Body of pancreas (tissue), 4 donors: ENCODE measurements around the gene LNPEP. TPM values are rescaled to one million over a fixed set of nuclear protein-coding genes. Genes with fewer than 3 reads are reported as not detected.

ENCODE experiments used
- ATAC-seq: fragments of 150-250 bp; one replicate; pipeline ENCODE4 v1.9.1; 2016
- DNase-seq, 4 donors: peaks; one replicate each; pipeline ENCODE4 v3.0.0-alpha.2; 2019
- H3K27ac ChIP-seq, 4 donors: fragments of 200-600 bp; sonication (generic); 1 replicate in 3 of 4; 2 replicates in 1 of 4; pipeline versions ENCODE4 v1.5.1 to v1.6.1; 2016 to 2019; ENCODE audit warnings: mild to moderate bottlenecking in 1 of 4, mixed read lengths in 1 of 4, moderate library complexity in 1 of 4
- H3K27me3 ChIP-seq, 2 donors: fragments of 200-600 bp; sonication (generic); one replicate each; pipeline ENCODE4 v1.6.0; 2016; ENCODE audit warnings: mild to moderate bottlenecking in 1 of 2
- H3K36me3 ChIP-seq, 2 donors: fragments of 200-600 bp; sonication (generic); replicated peaks in 1 of 2; 2 replicates each; pipeline ENCODE4 v1.5.1; 2016; ENCODE audit warnings: low read depth in 2 of 2; ENCODE audit not compliant: insufficient read depth in 1 of 2
- H3K4me1 ChIP-seq: fragments of 200-600 bp; sonication (generic); one replicate; pipeline ENCODE4 v1.6.0; 2016
- H3K4me3 ChIP-seq, 2 donors: fragments of 200-600 bp; sonication (generic); 1 replicate in 1 of 2; 2 replicates in 1 of 2; pipeline ENCODE4 v1.5.1; 2016 to 2019
- H3K9me3 ChIP-seq, 3 donors: fragments of 200-600 bp; sonication (generic); 1 replicate in 2 of 3; 2 replicates in 1 of 3; pipeline ENCODE4 v1.5.1; 2016
- POLR2A ChIP-seq, 3 donors: fragments of 450-650 bp; IDR thresholded peaks; one replicate each; pipeline ENCODE4 v1.6.1; 2016; ENCODE audit warnings: antibody characterized with exemption in 3 of 3, mild to moderate bottlenecking in 2 of 3
- WGBS, 2 donors: methylation state at CpG; one replicate each; pipeline ENCODE4 v1.1.5; 2017; 5-methylcytosine and 5-hydroxymethylcytosine counted together
- intact Hi-C: fragments of 100-400 bp; cut with DNase I; formaldehyde crosslinking; loops from one replicate; pipeline ENCODE4 v1.15.1; 2023
- total RNA-seq, 2 donors: library from RNA; depleted of rRNA; stranded (reverse); fragments of >200 nt; gene quantifications; one replicate each; pipeline ENCODE4 v1.1.0, GENCODE V29; 2016
- TF ChIP-seq, protein P1 (sequence below), 7 experiments: fragments of 450-650 bp in 4 of 7; fragments of 200-600 bp in 3 of 7; sonication (generic) in 3 of 7; IDR thresholded peaks; one replicate each; pipeline ENCODE4 v1.5.1; 2016 to 2019; ENCODE audit warnings: antibody characterized with exemption in 7 of 7

Gene LNPEP
- total RNA-seq, 2 donors from 2014 or later: 16.8 to 22.1 TPM

DNA sequence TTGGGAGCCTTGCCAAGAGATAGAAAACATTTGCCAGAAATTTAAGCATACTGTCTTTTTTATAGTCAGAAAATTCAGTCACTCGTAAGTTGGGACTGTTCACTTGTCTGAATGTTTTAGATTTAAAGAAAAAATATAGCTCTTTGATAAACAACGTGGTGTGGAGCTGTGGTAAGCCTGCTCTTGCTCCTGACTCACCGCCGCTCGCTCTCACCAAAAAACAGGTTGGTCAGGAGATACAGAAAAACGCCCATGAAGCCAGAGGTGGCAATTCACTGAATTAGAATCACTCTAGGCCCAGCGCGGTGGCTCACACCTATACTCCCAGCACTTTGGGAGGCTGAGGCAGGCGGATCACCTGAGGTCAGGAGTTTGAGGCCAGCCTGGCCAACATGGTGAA, 6.2 kb downstream of the LNPEP start:
- Histone ChIP-seq H3K4me3 (no peak overlapping the region), H3K9me3 (no peaks in the 10 kb centered on the region), H3K4me1 (peaks cover 28% of the 10 kb centered on the region), H3K27me3 (no peaks in the 10 kb centered on the region), H3K36me3 (no peaks in the 10 kb centered on the region), H3K27ac (no peak overlapping the region)
- WGBS, 2 donors: 95% methylated on average over 9 of the region's 9 CpGs
- intact Hi-C loops: no loop called here
- ATAC-seq (no peak), DNase-seq (no peak)
- TF ChIP-seq POLR2A (IDR thresholded peaks at IDR 0.05): no peak
- TF ChIP-seq, protein P1, sequence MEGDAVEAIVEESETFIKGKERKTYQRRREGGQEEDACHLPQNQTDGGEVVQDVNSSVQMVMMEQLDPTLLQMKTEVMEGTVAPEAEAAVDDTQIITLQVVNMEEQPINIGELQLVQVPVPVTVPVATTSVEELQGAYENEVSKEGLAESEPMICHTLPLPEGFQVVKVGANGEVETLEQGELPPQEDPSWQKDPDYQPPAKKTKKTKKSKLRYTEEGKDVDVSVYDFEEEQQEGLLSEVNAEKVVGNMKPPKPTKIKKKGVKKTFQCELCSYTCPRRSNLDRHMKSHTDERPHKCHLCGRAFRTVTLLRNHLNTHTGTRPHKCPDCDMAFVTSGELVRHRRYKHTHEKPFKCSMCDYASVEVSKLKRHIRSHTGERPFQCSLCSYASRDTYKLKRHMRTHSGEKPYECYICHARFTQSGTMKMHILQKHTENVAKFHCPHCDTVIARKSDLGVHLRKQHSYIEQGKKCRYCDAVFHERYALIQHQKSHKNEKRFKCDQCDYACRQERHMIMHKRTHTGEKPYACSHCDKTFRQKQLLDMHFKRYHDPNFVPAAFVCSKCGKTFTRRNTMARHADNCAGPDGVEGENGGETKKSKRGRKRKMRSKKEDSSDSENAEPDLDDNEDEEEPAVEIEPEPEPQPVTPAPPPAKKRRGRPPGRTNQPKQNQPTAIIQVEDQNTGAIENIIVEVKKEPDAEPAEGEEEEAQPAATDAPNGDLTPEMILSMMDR (IDR thresholded peaks at IDR 0.05): no peak

DNA sequence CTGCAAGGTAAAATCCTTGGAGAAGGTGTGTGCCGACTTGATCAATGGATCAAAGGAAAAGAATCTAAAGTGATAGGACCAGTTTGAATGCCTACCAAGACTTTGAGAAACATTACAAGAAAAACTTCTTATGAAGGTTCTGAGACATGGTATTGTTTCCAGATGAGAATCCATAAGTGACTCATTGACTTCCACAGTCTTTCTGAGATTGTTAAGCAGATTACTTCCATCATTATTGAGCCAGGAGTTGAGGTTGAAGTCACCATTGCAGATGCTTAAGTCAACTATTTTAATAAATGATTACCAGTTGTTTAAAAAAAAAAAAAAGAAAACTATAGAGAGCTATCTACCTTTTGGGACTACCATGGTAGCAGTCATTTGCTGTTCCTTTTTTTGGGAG, 7.0 kb downstream of the LNPEP start:
- 83 to 91% methylated on average over 1 of the region's 1 CpG for WGBS, 2 donors
- H3K27ac ChIP-seq: no peak overlapping the region
- H3K9me3 ChIP-seq: no peaks in the 10 kb centered on the region
- H3K27me3 ChIP-seq: no peaks in the 10 kb centered on the region
- no peak overlapping the region for H3K4me3 ChIP-seq
- no peaks in the 10 kb centered on the region for H3K36me3 ChIP-seq
- intact Hi-C loops: no loop called here
- ATAC-seq: no peak
- TF ChIP-seq, protein P1 (IDR thresholded peaks at IDR 0.05): no peak
- no peak for TF ChIP-seq POLR2A (IDR thresholded peaks at IDR 0.05)
- no peak for DNase-seq
- peaks cover 19% of the 10 kb centered on the region for H3K4me1 ChIP-seq

DNA sequence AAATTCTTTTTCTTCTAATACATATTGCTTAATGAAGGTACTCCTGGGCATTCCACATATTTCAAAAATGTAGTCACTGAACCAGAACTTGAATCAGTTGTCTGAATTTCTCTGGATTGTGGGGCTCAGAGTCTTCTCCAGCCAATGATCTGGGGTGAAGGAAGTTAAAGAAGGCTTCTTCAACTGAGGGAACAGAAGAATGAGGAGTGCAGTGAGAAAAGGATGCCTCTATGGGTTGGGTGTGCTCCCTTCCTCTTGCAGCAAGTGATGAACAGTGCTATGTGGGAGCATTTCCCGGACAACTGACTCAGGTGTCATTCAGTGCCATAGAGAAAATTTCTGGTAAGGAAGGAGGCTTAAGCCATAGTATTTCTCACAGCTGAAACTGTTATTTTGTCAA, 7.9 kb downstream of the LNPEP start:
- no peak overlapping the region for H3K27ac ChIP-seq
- no peaks in the 10 kb centered on the region for H3K9me3 ChIP-seq
- no peak overlapping the region for H3K4me3 ChIP-seq
- peaks cover 11% of the 10 kb centered on the region for H3K4me1 ChIP-seq
- ATAC-seq: no peak
- 76 to 96% methylated on average over 1 of the region's 1 CpG for WGBS, 2 donors
- no peaks in the 10 kb centered on the region for H3K36me3 ChIP-seq
- no peaks in the 10 kb centered on the region for H3K27me3 ChIP-seq
- no peak for TF ChIP-seq POLR2A (IDR thresholded peaks at IDR 0.05)
- no peak for DNase-seq
- intact Hi-C loops: no loop called here

DNA sequence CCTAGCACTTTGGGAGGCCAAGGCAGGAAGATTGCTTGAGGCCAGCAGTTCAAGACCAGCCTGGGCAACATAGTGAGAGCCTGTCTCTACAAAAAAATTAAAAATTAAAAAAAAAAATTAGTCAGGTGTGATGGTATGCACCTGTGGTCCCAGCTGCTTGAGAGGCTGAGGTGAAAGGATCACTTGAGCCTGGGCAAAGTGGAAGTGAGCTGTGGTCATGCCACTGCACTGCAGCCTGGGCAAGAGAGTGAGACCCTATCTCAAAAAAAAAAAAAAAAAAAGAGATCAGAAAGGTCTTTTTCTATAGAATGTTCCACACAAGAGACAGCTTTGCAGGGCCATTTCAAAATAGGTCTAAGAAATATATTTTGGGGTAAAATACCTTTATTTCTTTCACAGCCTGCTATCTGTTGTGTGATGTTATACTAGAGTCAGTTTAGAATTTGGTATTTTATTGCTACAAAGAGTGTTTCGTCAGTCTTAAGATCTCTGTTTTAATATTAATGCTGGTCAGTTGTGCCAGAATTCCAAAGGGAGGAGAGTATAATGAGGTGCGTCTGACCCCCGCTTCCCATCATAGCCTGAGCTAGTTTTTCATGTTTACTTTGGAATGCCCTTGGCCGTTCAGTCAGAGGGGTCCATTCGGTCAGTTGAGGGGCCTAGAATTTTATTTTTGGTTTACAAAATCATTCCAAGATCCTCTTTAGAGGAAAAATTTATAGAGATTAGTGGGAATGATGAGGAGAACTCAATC, 9.4 kb downstream of the LNPEP start:
- Histone ChIP-seq H3K27me3 (no peaks in the 10 kb centered on the region), H3K27ac (no peak overlapping the region), H3K4me3 (no peak overlapping the region), H3K9me3 (no peaks in the 10 kb centered on the region), H3K36me3 (no peaks in the 10 kb centered on the region), H3K4me1 (peaks cover 11% of the 10 kb centered on the region)
- TF ChIP-seq POLR2A (IDR thresholded peaks at IDR 0.05): no peak
- no peak for DNase-seq
- intact Hi-C loops: no loop called here
- ATAC-seq: no peak
- 61 to 69% methylated on average over 5 of the region's 5 CpGs for WGBS, 2 donors

DNA sequence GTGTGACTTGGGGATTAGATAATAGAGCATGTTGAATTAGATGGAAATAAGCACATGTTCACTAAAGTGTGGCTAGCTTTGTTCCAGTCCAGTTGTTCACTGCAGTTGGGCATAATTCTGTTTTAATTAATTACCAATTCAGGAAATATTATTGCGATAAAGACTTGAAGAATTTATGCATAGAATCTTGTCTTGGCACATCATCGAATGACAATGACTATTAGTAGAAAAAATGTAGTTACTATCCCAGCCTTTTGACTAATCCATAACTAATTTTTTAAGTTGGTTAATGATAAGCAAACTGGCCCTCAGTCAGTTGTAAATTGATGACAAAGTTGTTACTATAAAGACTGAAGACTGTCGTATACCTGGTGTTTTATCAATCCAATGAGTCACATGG, 10.5 kb downstream of the LNPEP start:
- H3K4me3 ChIP-seq: no peak overlapping the region
- intact Hi-C loops: no loop called here
- ATAC-seq: no peak
- no peak overlapping the region for H3K27ac ChIP-seq
- no peaks in the 10 kb centered on the region for H3K27me3 ChIP-seq
- 50 to 63% methylated on average over 3 of the region's 3 CpGs for WGBS, 2 donors
- TF ChIP-seq, protein P1 (IDR thresholded peaks at IDR 0.05): no peak
- no peak for TF ChIP-seq POLR2A (IDR thresholded peaks at IDR 0.05)
- H3K36me3 ChIP-seq: no peaks in the 10 kb centered on the region
- H3K9me3 ChIP-seq: no peaks in the 10 kb centered on the region
- H3K4me1 ChIP-seq: peaks cover 11% of the 10 kb centered on the region
- no peak for DNase-seq
